HepG2 (cell line): ENCODE results near the gene WDR7. TPM values are rescaled to one million over a fixed set of nuclear protein-coding genes. Genes with fewer than 3 reads are reported as not detected.

Source experiments
- CBX2 ChIP-seq, 2 experiments: fragments of 200-600 bp in 1 of 2; sonication (generic); formaldehyde crosslinking in 1 of 2; IDR thresholded peaks; 2 replicates each; pipeline versions ENCODE4 v1.7.0 to v1.8.1; 2018 to 2022; ENCODE audit warnings: low read depth in 2 of 2, low read length in 1 of 2, mild to moderate bottlenecking in 1 of 2, missing genetic modification reagents in 1 of 2
- FOXC1 ChIP-seq: sonication (generic); formaldehyde crosslinking; IDR thresholded peaks from 2 replicates; pipeline ENCODE4 v1.8.0; 2022; ENCODE audit warnings: mild to moderate bottlenecking, missing genetic modification reagents, borderline replicate concordance
- GTF3A ChIP-seq: sonication (generic); formaldehyde crosslinking; conservative IDR thresholded peaks from 2 replicates; pipeline ENCODE4 v1.4.0; 2020; ENCODE audit warnings: mild to moderate bottlenecking, missing genetic modification reagents
- GZF1 ChIP-seq: sonication (generic); formaldehyde crosslinking; IDR thresholded peaks from 2 replicates; pipeline ENCODE4 v1.5.1; 2020; ENCODE audit warnings: mild to moderate bottlenecking, missing genetic modification reagents
- HMG20A ChIP-seq: IDR thresholded peaks from 2 replicates; pipeline ENCODE4 v1.6.1; 2016; ENCODE audit warnings: borderline replicate concordance
- HMG20B ChIP-seq: conservative IDR thresholded peaks from 2 replicates; pipeline ENCODE4 v1.6.1; 2016; ENCODE audit warnings: missing genetic modification reagents, missing compliant biosample characterization
- JUN ChIP-seq: sonication (generic); formaldehyde crosslinking; IDR thresholded peaks from 2 replicates; pipeline ENCODE4 v1.4.0; 2020; ENCODE audit warnings: mild to moderate bottlenecking, missing genetic modification reagents
- MLLT10 ChIP-seq: sonication (generic); formaldehyde crosslinking; IDR thresholded peaks from 2 replicates; pipeline ENCODE4 v1.4.0; 2020; ENCODE audit warnings: missing genetic modification reagents
- NFYC ChIP-seq: IDR thresholded peaks from 2 replicates; pipeline ENCODE4 v1.6.1; 2016; ENCODE audit warnings: missing genetic modification reagents, missing compliant biosample characterization
- PATZ1 ChIP-seq: sonication (generic); formaldehyde crosslinking; IDR thresholded peaks from 2 replicates; pipeline ENCODE4 v1.4.0; 2020; ENCODE audit warnings: missing genetic modification reagents
- RFX3 ChIP-seq: IDR thresholded peaks from 2 replicates; pipeline ENCODE4 v1.6.1; 2016; ENCODE audit warnings: missing biosample characterization, missing genetic modification reagents
- SP2 ChIP-seq: sonication (generic); formaldehyde crosslinking; IDR thresholded peaks from 2 replicates; pipeline ENCODE4 v1.5.1; 2020; ENCODE audit warnings: mild to moderate bottlenecking, missing genetic modification reagents
- TSC22D2 ChIP-seq: sonication (generic); formaldehyde crosslinking; IDR thresholded peaks from 2 replicates; pipeline ENCODE4 v1.5.1; 2020; ENCODE audit warnings: missing genetic modification reagents, mild to moderate bottlenecking, borderline replicate concordance
- ZBTB14 ChIP-seq: sonication (generic); formaldehyde crosslinking; IDR thresholded peaks from 2 replicates; pipeline ENCODE4 v1.4.0; 2020; ENCODE audit warnings: missing genetic modification reagents
- ZBTB37 ChIP-seq: sonication (generic); formaldehyde crosslinking; IDR thresholded peaks from 2 replicates; pipeline ENCODE4 v1.4.0; 2020; ENCODE audit warnings: mild to moderate bottlenecking, missing genetic modification reagents
- ZFY ChIP-seq: sonication (generic); formaldehyde crosslinking; IDR thresholded peaks from 2 replicates; pipeline ENCODE4 v1.4.0; 2020; ENCODE audit warnings: missing genetic modification reagents
- ZMAT3 ChIP-seq: sonication (generic); formaldehyde crosslinking; conservative IDR thresholded peaks from 2 replicates; pipeline ENCODE4 v1.7.0; 2021; ENCODE audit warnings: missing genetic modification reagents
- ZNF160 ChIP-seq: sonication (generic); formaldehyde crosslinking; IDR thresholded peaks from 2 replicates; pipeline ENCODE4 v1.8.0; 2022; ENCODE audit warnings: mild to moderate bottlenecking, inconsistent platforms, missing genetic modification reagents
- ZNF597 ChIP-seq: sonication (generic); formaldehyde crosslinking; IDR thresholded peaks from 2 replicates; pipeline ENCODE4 v1.5.0; 2020; ENCODE audit warnings: missing genetic modification reagents
- polyA plus RNA-seq, 8 experiments: library from polyadenylated mRNA; depleted of rRNA in 3 of 8; stranded (reverse) in 7 of 8; unstranded in 1 of 8; fragments of >200 nt; fragmentation: Illumina TruSeq in 4 of 8; extraction: Trizol in 4 of 8; gene quantifications; 2 replicates each; pipeline versions ENCODE4 v1.2.1 to v1.2.3, GENCODE V29; 2011 to 2016; ENCODE audit warnings: low read depth in 4 of 8, missing spikeins in 1 of 8, mixed read lengths in 1 of 8; ENCODE audit not compliant: insufficient read depth in 1 of 8
- total RNA-seq, 5 experiments: library from RNA; depleted of rRNA; stranded (reverse); fragments of >200 nt; fragmentation: Illumina TruSeq; extraction: Trizol; gene quantifications; 2 replicates each; pipeline ENCODE4 v1.2.3, GENCODE V29; 2016; ENCODE audit warnings: low read depth in 1 of 5
- TF ChIP-seq, protein P1 (sequence below): sonication (generic); formaldehyde crosslinking; IDR thresholded peaks from 2 replicates; pipeline ENCODE4 v1.4.0; 2020; ENCODE audit warnings: mild to moderate bottlenecking, missing genetic modification reagents

Gene WDR7
- total and polyA plus RNA-seq, 2 of the 13 experiments (the other 11 are each of a cell fraction or from before 2014, with no cell fraction given): 2.0 to 7.8 TPM

- TF ChIP-seq PATZ1 (CRISPR knock-in tag) (peak; percentile 68), ZMAT3 (CRISPR knock-in tag) (no peak), HMG20B (CRISPR knock-in tag) (no peak), GTF3A (CRISPR knock-in tag) (no peak), TSC22D2 (CRISPR knock-in tag) (no peak), CBX2 (IDR thresholded peaks at IDR 0.05; ENCODE audit: low read depth, low read length) (no peak), CBX2 (CRISPR knock-in tag; IDR thresholded peaks at IDR 0.05; ENCODE audit: low read depth) (no peak), GZF1 (no peak), SP2 (no peak; the same call in 1 of the 2 replicates), FOXC1 (CRISPR knock-in tag) (no peak), ZNF160 (CRISPR knock-in tag) (no peak), NFYC (CRISPR knock-in tag) (no peak), RFX3 (CRISPR knock-in tag) (peak; percentile 67), JUN (CRISPR knock-in tag) (no peak), ZFY (CRISPR knock-in tag) (peak; percentile 53), HMG20A (CRISPR knock-in tag) (no peak), MLLT10 (CRISPR knock-in tag) (no peak), ZBTB37 (CRISPR knock-in tag) (no peak), ZBTB14 (CRISPR knock-in tag) (no peak), ZNF597 (CRISPR knock-in tag) (no peak)
- TF ChIP-seq, protein P1, sequence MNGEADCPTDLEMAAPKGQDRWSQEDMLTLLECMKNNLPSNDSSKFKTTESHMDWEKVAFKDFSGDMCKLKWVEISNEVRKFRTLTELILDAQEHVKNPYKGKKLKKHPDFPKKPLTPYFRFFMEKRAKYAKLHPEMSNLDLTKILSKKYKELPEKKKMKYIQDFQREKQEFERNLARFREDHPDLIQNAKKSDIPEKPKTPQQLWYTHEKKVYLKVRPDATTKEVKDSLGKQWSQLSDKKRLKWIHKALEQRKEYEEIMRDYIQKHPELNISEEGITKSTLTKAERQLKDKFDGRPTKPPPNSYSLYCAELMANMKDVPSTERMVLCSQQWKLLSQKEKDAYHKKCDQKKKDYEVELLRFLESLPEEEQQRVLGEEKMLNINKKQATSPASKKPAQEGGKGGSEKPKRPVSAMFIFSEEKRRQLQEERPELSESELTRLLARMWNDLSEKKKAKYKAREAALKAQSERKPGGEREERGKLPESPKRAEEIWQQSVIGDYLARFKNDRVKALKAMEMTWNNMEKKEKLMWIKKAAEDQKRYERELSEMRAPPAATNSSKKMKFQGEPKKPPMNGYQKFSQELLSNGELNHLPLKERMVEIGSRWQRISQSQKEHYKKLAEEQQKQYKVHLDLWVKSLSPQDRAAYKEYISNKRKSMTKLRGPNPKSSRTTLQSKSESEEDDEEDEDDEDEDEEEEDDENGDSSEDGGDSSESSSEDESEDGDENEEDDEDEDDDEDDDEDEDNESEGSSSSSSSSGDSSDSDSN: peak; percentile 62; the same call in 1 of the 2 replicates
Measured at GRCh38 chr18:56650944-56651770, at the start of gene WDR7 (continued).
